Trophoblast cell (in vitro differentiated cells and primary cell): Measurements from ENCODE around the gene SPATA31C1.
"Not testable (repeated sequence)": the region's sequence is repeated elsewhere in the genome, so short reads cannot be mapped to it uniquely, and the experiment has no call there.

Experiments used
- DNase-seq, 2 donors: peaks; one replicate each; pipeline ENCODE4 v3.0.0-alpha.2; 2016
- H2AFZ ChIP-seq: 2 replicates; pipeline ENCODE4 v1.6.1; 2013; ENCODE audit warnings: low read length, moderate library complexity, mild to moderate bottlenecking; ENCODE audit not compliant: insufficient read depth, poor library complexity
- H2AK5ac ChIP-seq: 2 replicates; pipeline ENCODE4 v1.6.1; 2013; ENCODE audit warnings: mild to moderate bottlenecking, low read length
- H2BK120ac ChIP-seq: 2 replicates; pipeline ENCODE4 v1.6.1; 2013; ENCODE audit warnings: low read length, mild to moderate bottlenecking, moderate library complexity; ENCODE audit not compliant: insufficient read depth, poor library complexity
- H2BK12ac ChIP-seq: 2 replicates; pipeline ENCODE4 v1.6.1; 2013; ENCODE audit warnings: mild to moderate bottlenecking, low read length, moderate library complexity
- H2BK5ac ChIP-seq: 2 replicates; pipeline ENCODE4 v1.6.1; 2013; ENCODE audit warnings: low read length, low read depth, moderate library complexity, mild to moderate bottlenecking; ENCODE audit not compliant: poor library complexity
- H3K14ac ChIP-seq: 2 replicates; pipeline ENCODE4 v1.6.1; 2013; ENCODE audit warnings: mild to moderate bottlenecking, low read length
- H3K18ac ChIP-seq: 2 replicates; pipeline ENCODE4 v1.6.1; 2013; ENCODE audit warnings: mild to moderate bottlenecking, low read length
- H3K23ac ChIP-seq: 2 replicates; pipeline ENCODE4 v1.6.1; 2013; ENCODE audit warnings: low read length
- H3K27ac ChIP-seq: 2 replicates; pipeline ENCODE4 v1.5.1; 2013; ENCODE audit warnings: low read depth, mild to moderate bottlenecking, inconsistent platforms, low read length, moderate library complexity
- H3K27me3 ChIP-seq: 2 replicates; pipeline ENCODE4 v1.6.1; 2013; ENCODE audit warnings: inconsistent platforms, mild to moderate bottlenecking, low read length, moderate library complexity; ENCODE audit not compliant: insufficient read depth
- H3K36me3 ChIP-seq, 2 experiments: 1 replicate in 1 of 2; 2 replicates in 1 of 2; pipeline ENCODE4 v1.6.1; 2013; ENCODE audit warnings: low read length in 2 of 2, mild to moderate bottlenecking in 2 of 2, moderate library complexity in 1 of 2; ENCODE audit not compliant: insufficient read depth in 2 of 2, control insufficient read depth in 1 of 2
- H3K4ac ChIP-seq: 2 replicates; pipeline ENCODE4 v1.6.1; 2013; ENCODE audit warnings: low read depth, mild to moderate bottlenecking, low read length, moderate library complexity
- H3K4me1 ChIP-seq, 2 experiments: 1 replicate in 1 of 2; 2 replicates in 1 of 2; pipeline ENCODE4 v1.6.1; 2013; ENCODE audit warnings: low read length in 2 of 2, mild to moderate bottlenecking in 2 of 2, moderate library complexity in 1 of 2; ENCODE audit not compliant: insufficient read depth in 2 of 2, control insufficient read depth in 1 of 2
- H3K4me2 ChIP-seq: 2 replicates; pipeline ENCODE4 v1.6.1; 2013; ENCODE audit warnings: inconsistent platforms, mild to moderate bottlenecking, low read length, moderate library complexity
- H3K4me3 ChIP-seq: 2 replicates; pipeline ENCODE4 v1.5.1; 2013; ENCODE audit warnings: mild to moderate bottlenecking, low read depth, low read length, inconsistent platforms
- H3K79me1 ChIP-seq: one replicate; pipeline ENCODE4 v1.6.1; 2013; ENCODE audit warnings: low read length
- H3K79me2 ChIP-seq: 2 replicates; pipeline ENCODE4 v1.6.1; 2013; ENCODE audit warnings: low read length, mild to moderate bottlenecking; ENCODE audit not compliant: control insufficient read depth, insufficient read depth, poor library complexity
- H3K9ac ChIP-seq: 2 replicates; pipeline ENCODE4 v1.6.1; 2013; ENCODE audit warnings: mild to moderate bottlenecking, low read length
- H3K9me3 ChIP-seq: 2 replicates; pipeline ENCODE4 v1.6.1; 2013; ENCODE audit warnings: low read depth, mild to moderate bottlenecking, control low read depth, inconsistent platforms, low read length; ENCODE audit not compliant: insufficient read depth
- H4K12ac ChIP-seq: 2 replicates; pipeline ENCODE4 v1.6.1; 2013; ENCODE audit warnings: low read depth, mild to moderate bottlenecking, low read length, moderate library complexity
- H4K8ac ChIP-seq: 2 replicates; pipeline ENCODE4 v1.6.1; 2013; ENCODE audit warnings: low read depth, mild to moderate bottlenecking, low read length, moderate library complexity
- H4K91ac ChIP-seq: one replicate; pipeline ENCODE4 v1.6.1; 2013; ENCODE audit warnings: low read depth, mild to moderate bottlenecking, low read length, moderate library complexity
- WGBS: extraction: QIAGEN DNeasy Blood & Tissue Kit; methylation state at CpG from one replicate; pipeline ENCODE4 v1.1.7; 2013; ENCODE audit warnings: missing lambda C conversion rate; ENCODE audit not compliant: insufficient read length, insufficient coverage; ENCODE audit errors: extremely low coverage; 5-methylcytosine and 5-hydroxymethylcytosine counted together

SPATA31C1 gene

GRCh38 chr9:87937918-87938317 lies 20.2 kb downstream of the SPATA31C1 start:
- H2AK5ac ChIP-seq, H2BK5ac ChIP-seq, H3K4me2 ChIP-seq, H2BK120ac ChIP-seq, H3K23ac ChIP-seq, DNase-seq, H3K79me1 ChIP-seq, H3K4me3 ChIP-seq, H2BK12ac ChIP-seq, H3K9me3 ChIP-seq, H4K8ac ChIP-seq, H4K12ac ChIP-seq, H3K9ac ChIP-seq, H3K27ac ChIP-seq, H3K4ac ChIP-seq, H2AFZ ChIP-seq, H3K27me3 ChIP-seq, H3K14ac ChIP-seq, H3K36me3 ChIP-seq, H3K79me2 ChIP-seq, H3K4me1 ChIP-seq, H4K91ac ChIP-seq, H3K18ac ChIP-seq: not testable (repeated sequence)
- no CpG with 5 or more reads among the region's 9 CpGs for WGBS

- not testable (repeated sequence) for H3K4ac ChIP-seq, H3K79me1 ChIP-seq, H3K4me1 ChIP-seq, H2BK120ac ChIP-seq, H2BK12ac ChIP-seq, H3K23ac ChIP-seq, H2AFZ ChIP-seq, H4K91ac ChIP-seq, H3K79me2 ChIP-seq, H3K4me2 ChIP-seq, H3K14ac ChIP-seq, H3K27me3 ChIP-seq, H4K8ac ChIP-seq, H3K9me3 ChIP-seq, H2BK5ac ChIP-seq, DNase-seq, H3K4me3 ChIP-seq, H2AK5ac ChIP-seq, H3K27ac ChIP-seq, H3K18ac ChIP-seq, H4K12ac ChIP-seq, H3K36me3 ChIP-seq, H3K9ac ChIP-seq
- WGBS: no CpG with 5 or more reads among the region's 12 CpGs
These were observed 20.6 kb downstream of the SPATA31C1 start for GRCh38 chr9:87938336-87938735.

- H3K79me2 ChIP-seq, H3K4me2 ChIP-seq, H3K9me3 ChIP-seq, H3K4me1 ChIP-seq, H3K18ac ChIP-seq, H3K9ac ChIP-seq, H4K8ac ChIP-seq, H2BK120ac ChIP-seq, H2AK5ac ChIP-seq, H2AFZ ChIP-seq, H3K4me3 ChIP-seq, H3K23ac ChIP-seq, H4K91ac ChIP-seq, DNase-seq, H2BK5ac ChIP-seq, H3K27ac ChIP-seq, H3K14ac ChIP-seq, H2BK12ac ChIP-seq, H3K4ac ChIP-seq, H3K27me3 ChIP-seq, H3K36me3 ChIP-seq, H3K79me1 ChIP-seq, H4K12ac ChIP-seq: not testable (repeated sequence)
- no CpG with 5 or more reads among the region's 8 CpGs for WGBS
These were observed 21.3 kb downstream of the SPATA31C1 start for GRCh38 chr9:87939096-87939495.

GRCh38 chr9:87944096-87944495 lies 26.3 kb downstream of the SPATA31C1 start:
- H3K18ac ChIP-seq: no peak overlapping the region
- no peak overlapping the region for H3K9ac ChIP-seq
- H4K12ac ChIP-seq: no peak overlapping the region
- no peaks in the 10 kb centered on the region for H3K27me3 ChIP-seq
- no peak overlapping the region for H2AK5ac ChIP-seq
- H3K4me1 ChIP-seq: no peaks in the 10 kb centered on the region
- no peaks in the 10 kb centered on the region for H3K9me3 ChIP-seq
- H3K79me2 ChIP-seq: no peaks in the 10 kb centered on the region
- DNase-seq: no peak
- H3K27ac ChIP-seq: no peak overlapping the region
- no peaks in the 10 kb centered on the region for H3K36me3 ChIP-seq
- no CpG with 5 or more reads among the region's 21 CpGs for whole genome bisulfite sequencing
- no peak overlapping the region for H2BK5ac ChIP-seq
- H3K4ac ChIP-seq: no peak overlapping the region
- no peak overlapping the region for H2BK120ac ChIP-seq
- H3K4me3 ChIP-seq: no peak overlapping the region
- H3K4me2 ChIP-seq: no peak overlapping the region
- no peak overlapping the region for H4K8ac ChIP-seq
- no peak overlapping the region for H4K91ac ChIP-seq
- H2BK12ac ChIP-seq: no peak overlapping the region
- H3K14ac ChIP-seq: no peak overlapping the region
- H2AFZ ChIP-seq: no peak overlapping the region
- H3K79me1 ChIP-seq: no peaks in the 10 kb centered on the region
- no peak overlapping the region for H3K23ac ChIP-seq
